Measurements from ENCODE around the gene CD44. TPM values are rescaled to one million over a fixed set of nuclear protein-coding genes. Genes with fewer than 3 reads are reported as not detected.
A peak's percentile ranks its signal among the peaks of the same experiment; 100 is the strongest.

The CD44 gene
- total RNA-seq, 4 donors from 2014 or later, result 67.1 to 180 (median 84.8) TPM

DNA sequence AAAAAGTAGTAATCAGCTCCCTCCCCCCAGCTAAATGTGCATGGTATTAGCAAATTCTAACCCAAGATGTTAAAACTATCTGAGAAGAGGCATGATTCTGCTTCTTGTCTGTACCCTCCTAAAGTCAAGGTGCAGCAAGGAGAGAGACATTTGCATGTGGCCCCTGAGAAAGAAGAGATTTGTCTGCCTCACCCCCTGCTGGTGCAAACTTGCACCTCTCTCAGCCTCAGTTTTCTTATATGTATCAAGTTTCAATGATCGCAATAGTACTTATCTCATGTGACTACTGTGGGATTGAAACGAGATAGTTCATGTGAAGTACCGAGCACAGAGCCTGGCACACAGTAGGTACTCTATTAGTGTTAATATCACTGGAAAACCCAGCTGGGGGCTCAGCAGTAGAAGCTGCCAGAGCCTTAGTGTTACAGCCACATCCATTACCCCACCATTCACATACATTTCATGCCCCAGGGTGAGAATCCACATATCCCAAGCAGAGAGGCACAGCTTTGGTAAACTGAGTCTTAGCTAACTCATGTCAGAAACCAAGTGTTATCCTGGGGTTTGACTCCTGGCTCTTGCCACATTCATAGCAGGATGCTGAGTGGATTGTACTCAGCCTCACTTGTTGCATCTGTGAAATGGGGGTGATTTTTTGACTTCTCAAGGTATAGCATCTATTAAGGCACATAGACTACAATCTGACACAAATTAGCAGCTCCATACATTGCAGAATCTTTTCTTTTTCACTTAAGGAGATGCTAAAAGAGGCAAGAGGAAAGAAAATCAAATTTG is 24.9 kb downstream of the CD44 start:
- Histone ChIP-seq H3K27me3 (no peaks in the 10 kb centered on the region), H3K4me3 (no peak overlapping the region), H3K36me3 (no peaks in the 10 kb centered on the region), H3K4me1 (peaks cover 0 to 95% (median 88%) of the 10 kb centered on the region in 4 donors), H3K9me3 (no peaks in the 10 kb centered on the region), H3K27ac (peak overlapping the region in 3 of 4 donors; percentile 57 to 79 (median 60))
- no peak for DNase-seq (ENCODE audit: low spot score in 2 of 2)
- TF ChIP-seq, protein P1, sequence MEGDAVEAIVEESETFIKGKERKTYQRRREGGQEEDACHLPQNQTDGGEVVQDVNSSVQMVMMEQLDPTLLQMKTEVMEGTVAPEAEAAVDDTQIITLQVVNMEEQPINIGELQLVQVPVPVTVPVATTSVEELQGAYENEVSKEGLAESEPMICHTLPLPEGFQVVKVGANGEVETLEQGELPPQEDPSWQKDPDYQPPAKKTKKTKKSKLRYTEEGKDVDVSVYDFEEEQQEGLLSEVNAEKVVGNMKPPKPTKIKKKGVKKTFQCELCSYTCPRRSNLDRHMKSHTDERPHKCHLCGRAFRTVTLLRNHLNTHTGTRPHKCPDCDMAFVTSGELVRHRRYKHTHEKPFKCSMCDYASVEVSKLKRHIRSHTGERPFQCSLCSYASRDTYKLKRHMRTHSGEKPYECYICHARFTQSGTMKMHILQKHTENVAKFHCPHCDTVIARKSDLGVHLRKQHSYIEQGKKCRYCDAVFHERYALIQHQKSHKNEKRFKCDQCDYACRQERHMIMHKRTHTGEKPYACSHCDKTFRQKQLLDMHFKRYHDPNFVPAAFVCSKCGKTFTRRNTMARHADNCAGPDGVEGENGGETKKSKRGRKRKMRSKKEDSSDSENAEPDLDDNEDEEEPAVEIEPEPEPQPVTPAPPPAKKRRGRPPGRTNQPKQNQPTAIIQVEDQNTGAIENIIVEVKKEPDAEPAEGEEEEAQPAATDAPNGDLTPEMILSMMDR (IDR thresholded peaks at IDR 0.05), result peak in 2 of 5 experiments; percentile 8 to 18
- no peak for TF ChIP-seq POLR2A (IDR thresholded peaks at IDR 0.05)
- 78 to 91% methylated on average over 3 of the region's 3 CpGs for WGBS, 2 donors

DNA sequence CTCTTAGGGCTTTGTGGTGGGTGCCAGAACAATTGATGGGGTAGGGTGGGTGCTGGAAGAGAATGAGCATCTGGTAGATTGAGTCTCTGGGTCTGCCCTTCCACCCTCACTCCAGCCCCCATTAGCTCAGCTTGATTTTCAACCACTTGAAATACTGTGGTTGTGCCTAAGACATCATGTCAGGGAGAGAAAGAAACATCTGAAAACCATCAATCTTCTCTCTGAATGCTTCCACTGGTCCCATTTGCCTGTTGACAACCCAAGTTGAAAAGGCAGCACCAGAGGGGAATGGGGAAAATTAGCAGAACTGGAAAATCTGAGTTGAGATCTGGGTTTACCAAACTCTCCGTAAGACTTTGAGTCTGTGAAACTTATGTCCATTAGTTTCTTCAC is 26.1 kb downstream of the CD44 start:
- no peak for DNase-seq (ENCODE audit: low spot score in 2 of 2)
- H3K4me1 ChIP-seq, result peaks cover 0 to 90% (median 84%) of the 10 kb centered on the region in 4 donors
- WGBS, 2 donors, result 81 to 88% methylated on average over 1 of the region's 1 CpG
- no peaks in the 10 kb centered on the region for H3K27me3 ChIP-seq
- TF ChIP-seq, protein P1 (IDR thresholded peaks at IDR 0.05), result no peak
- TF ChIP-seq EP300 (IDR thresholded peaks at IDR 0.05) (no peak), POLR2A (IDR thresholded peaks at IDR 0.05) (no peak)
- H3K9me3 ChIP-seq, result no peaks in the 10 kb centered on the region
- no peaks in the 10 kb centered on the region for H3K36me3 ChIP-seq
- H3K27ac ChIP-seq, result peak overlapping the region in 3 of 4 donors; percentile 79 to 93 (median 82)
- no peak overlapping the region for H3K4me3 ChIP-seq

DNA sequence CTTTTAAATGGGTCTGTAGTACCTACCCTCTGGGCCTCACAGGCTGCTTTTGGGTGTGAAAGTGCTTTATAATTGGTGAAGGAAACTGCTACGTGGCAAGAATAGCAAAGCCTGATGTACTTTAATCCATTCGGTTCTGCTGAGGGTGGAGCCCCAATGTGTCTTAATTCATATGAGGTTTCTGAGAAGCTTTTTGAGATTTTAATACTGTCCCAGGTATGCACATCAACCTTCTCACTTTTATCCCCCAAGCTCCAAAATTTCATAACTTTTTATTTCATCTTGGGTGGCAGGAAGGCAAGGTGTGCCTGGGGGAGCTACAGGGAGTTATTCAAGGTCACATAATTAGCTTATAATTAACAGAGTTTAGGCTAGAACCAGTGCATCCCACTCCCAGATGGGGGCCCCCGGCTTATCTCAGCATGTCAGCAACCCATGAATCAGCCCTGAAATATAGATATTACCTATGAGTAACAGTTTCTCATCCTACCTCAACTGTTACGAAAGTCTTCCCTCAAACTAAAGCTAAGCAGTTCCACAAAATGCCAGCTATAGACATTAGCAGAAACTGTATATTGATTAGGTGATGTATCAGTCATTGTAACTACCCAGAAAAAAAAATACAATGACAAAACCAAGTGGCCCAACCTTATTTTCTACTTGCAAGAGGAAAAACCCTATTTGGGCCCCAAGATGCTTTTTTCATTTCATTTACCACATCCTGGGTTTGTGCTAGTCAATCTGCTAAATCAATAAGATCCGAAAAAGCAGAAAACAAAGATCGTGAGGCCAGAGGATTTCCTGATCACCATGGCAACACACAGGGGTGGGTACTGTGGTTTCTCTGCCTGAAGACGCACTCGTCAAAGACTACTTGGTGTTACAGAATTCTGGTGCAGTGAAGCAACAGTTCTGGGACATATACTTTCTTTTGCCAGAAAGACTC is 26.7 kb downstream of the CD44 start:
- WGBS, 2 donors, result 52 to 64% methylated on average over 8 of the region's 8 CpGs
- peak in 1 of 2 donors; percentile 33 for TF ChIP-seq EP300 (IDR thresholded peaks at IDR 0.05)
- TF ChIP-seq, protein P1 (IDR thresholded peaks at IDR 0.05), result no peak
- Histone ChIP-seq H3K27me3 (no peaks in the 10 kb centered on the region), H3K36me3 (no peaks in the 10 kb centered on the region), H3K4me1 (peaks cover 0 to 91% (median 84%) of the 10 kb centered on the region in 4 donors), H3K4me3 (no peak overlapping the region), H3K9me3 (no peaks in the 10 kb centered on the region), H3K27ac (peak overlapping the region in 3 of 4 donors; percentile 79 to 93 (median 82))
- peak in 1 of 2 donors; percentile 40 for DNase-seq (ENCODE audit: low spot score in 2 of 2)

DNA sequence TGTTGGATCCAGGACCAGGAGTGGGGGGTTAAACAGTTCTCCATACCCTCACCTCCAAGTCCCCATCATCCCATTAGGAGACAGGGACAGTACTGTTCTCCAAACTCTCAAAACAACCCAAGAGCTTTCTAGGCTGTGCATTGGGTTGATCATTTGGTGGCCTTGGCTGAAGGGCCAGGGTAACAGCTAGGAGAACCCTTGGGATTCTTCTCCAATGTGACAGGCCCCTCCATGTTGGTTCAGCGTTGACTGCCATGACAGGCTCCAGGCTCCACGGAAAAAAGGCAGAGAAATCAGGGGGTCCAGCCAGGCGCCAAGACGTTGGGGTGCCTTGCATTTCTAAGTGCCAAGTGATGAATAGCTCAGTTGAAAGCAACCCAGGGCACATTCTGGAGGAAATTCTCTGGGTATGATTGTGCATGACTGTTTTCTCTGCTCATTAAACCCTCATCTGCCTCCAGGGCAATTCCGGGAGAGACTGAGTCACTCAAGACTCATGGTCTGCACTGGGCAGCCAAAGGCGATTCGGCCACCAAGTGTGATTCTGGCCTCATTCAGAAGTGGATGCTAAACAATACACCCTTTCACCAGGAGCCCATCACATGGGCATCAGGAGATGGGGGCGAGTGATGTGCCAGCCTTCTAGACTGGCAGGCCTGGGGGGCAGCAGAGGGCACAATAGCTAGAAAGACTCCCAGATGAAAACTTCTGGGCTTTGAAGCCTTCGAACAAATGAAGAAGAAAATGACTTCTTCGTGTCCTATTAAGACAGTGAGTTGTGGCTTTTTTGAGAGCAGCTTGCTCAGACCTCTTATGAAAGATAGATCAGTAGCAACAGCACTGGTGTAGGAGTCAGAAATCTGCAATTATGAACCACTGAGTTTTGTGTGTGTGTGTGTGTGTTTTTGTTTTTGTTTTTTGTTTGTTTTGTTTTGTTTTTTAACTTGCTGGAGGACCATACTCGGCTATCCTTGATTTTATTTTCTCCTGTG is 27.7 kb downstream of the CD44 start:
- Histone ChIP-seq H3K4me1 (peaks cover 0 to 87% (median 82%) of the 10 kb centered on the region in 4 donors), H3K27me3 (no peaks in the 10 kb centered on the region), H3K4me3 (no peak overlapping the region), H3K27ac (peak overlapping the region; percentile 34 to 93 (median 80)), H3K9me3 (no peaks in the 10 kb centered on the region), H3K36me3 (no peaks in the 10 kb centered on the region)
- WGBS, 2 donors, result 44 to 51% methylated on average over 10 to 11 of the region's 11 CpGs
- no peak for DNase-seq (ENCODE audit: low spot score in 2 of 2)
- TF ChIP-seq EP300 (IDR thresholded peaks at IDR 0.05) (peak in 1 of 2 donors; percentile 76), POLR2A (IDR thresholded peaks at IDR 0.05) (no peak)
